ENCODE data around the gene EGFR.

GRCh38 chr7:55127135-55127551 is 108.3 kb downstream of the EGFR start:
- no peak for TF ChIP-seq CTCF (IDR thresholded peaks at IDR 0.05)
- TF ChIP-seq POLR2A (IDR thresholded peaks at IDR 0.05): no peak

Measured in adrenal gland (tissue), 5 donors.